ENCODE data around the gene STRIP2.

STRIP2 gene

DNA sequence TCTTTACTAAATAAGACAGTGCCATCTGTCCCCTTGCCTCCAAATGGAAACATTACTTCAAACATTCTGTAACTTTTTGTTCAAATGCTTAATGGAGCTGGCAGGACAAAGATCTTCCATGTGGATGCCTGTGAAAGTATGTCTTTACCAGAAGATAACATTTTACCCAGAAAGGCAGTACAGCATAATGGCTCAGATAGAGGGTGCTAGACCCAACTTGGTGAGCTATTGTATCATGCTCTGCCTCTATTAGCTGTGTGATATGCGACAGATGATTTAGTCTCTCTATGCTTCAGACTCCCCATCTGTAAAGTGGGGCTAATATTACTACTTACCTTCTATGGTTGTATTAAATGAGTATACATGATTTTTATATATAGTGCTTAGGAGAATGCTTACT lies 59.3 kb downstream of the STRIP2 start:
- H3K27ac ChIP-seq: no peak overlapping the region
- H3K9me3 ChIP-seq: no peaks in the 10 kb centered on the region
- no peak overlapping the region for H3K4me3 ChIP-seq (ENCODE audit: low read depth in 1 of 2, low read length in 1 of 2)
- TF ChIP-seq CTCF (IDR thresholded peaks at IDR 0.05): no peak
- no peaks in the 10 kb centered on the region for H3K4me1 ChIP-seq (ENCODE audit: control insufficient read depth in 1 of 2, insufficient read depth in 1 of 2, low read depth in 1 of 2, low read length in 1 of 2)
- H3K27me3 ChIP-seq: peaks cover 8% of the 10 kb centered on the region
- H3K36me3 ChIP-seq: no peaks in the 10 kb centered on the region

DNA sequence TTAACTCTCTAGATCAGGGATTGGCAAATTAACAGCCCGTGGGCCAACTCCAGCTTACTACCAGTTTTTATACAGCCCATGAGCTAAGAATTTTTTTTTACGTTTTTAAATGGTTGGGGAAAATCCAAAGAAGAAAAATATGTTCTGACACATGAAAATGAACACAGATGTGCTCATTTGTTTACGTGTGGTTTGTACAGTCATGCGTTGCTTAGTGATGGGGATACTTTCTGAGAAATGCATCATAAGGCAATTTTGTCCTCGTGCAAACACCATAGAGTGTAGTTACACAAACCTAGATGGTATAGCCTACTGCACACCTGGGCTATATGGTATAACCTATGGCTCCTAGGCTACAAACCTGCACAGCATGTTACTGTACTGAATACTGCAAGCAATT lies 59.8 kb downstream of the STRIP2 start:
- H3K27me3 ChIP-seq: peaks cover 8% of the 10 kb centered on the region
- H3K4me1 ChIP-seq (ENCODE audit: control insufficient read depth in 1 of 2, insufficient read depth in 1 of 2, low read depth in 1 of 2, low read length in 1 of 2): no peaks in the 10 kb centered on the region
- H3K9me3 ChIP-seq: no peaks in the 10 kb centered on the region
- H3K36me3 ChIP-seq: no peaks in the 10 kb centered on the region
- no peak overlapping the region for H3K27ac ChIP-seq
- H3K4me3 ChIP-seq (ENCODE audit: low read depth in 1 of 2, low read length in 1 of 2): no peak overlapping the region
- TF ChIP-seq CTCF (IDR thresholded peaks at IDR 0.05): no peak

- Histone ChIP-seq H3K27ac (no peak overlapping the region), H3K4me1 (ENCODE audit: control insufficient read depth in 1 of 2, insufficient read depth in 1 of 2, low read depth in 1 of 2, low read length in 1 of 2) (no peaks in the 10 kb centered on the region), H3K36me3 (no peaks in the 10 kb centered on the region), H3K9me3 (no peaks in the 10 kb centered on the region), H3K4me3 (ENCODE audit: low read depth in 1 of 2, low read length in 1 of 2) (no peak overlapping the region), H3K27me3 (peaks cover 21% of the 10 kb centered on the region)
- TF ChIP-seq CTCF (IDR thresholded peaks at IDR 0.05): no peak
Measured at GRCh38 chr7:129495987-129496386, 61.8 kb downstream of the STRIP2 start.

GRCh38 chr7:129496653-129497052 lies 62.4 kb downstream of the STRIP2 start:
- no peak for TF ChIP-seq CTCF (IDR thresholded peaks at IDR 0.05)
- Histone ChIP-seq H3K9me3 (no peaks in the 10 kb centered on the region), H3K27ac (no peak overlapping the region), H3K36me3 (no peaks in the 10 kb centered on the region), H3K4me3 (ENCODE audit: low read depth in 1 of 2, low read length in 1 of 2) (no peak overlapping the region), H3K4me1 (ENCODE audit: control insufficient read depth in 1 of 2, insufficient read depth in 1 of 2, low read depth in 1 of 2, low read length in 1 of 2) (no peaks in the 10 kb centered on the region), H3K27me3 (peaks cover 28% of the 10 kb centered on the region)

DNA sequence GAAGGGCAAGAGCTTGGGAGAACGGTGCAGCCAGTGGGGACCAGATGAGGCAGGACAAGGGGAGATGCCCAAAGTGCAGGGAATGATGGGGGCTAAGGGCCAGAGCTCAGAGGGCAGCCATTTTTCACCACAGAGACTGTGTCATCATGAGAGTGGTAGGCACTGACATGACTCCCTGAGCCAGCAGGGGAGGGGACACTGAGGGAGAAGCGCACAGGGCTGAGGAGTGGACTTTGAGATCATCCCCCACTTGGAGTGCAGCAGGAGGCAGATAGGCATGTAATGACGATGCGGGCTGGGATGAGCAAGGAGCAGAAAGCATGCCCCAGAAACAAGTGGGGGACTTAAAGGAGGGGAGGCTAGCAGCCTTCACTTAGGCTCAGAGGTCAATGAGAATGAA lies 62.9 kb downstream of the STRIP2 start:
- Histone ChIP-seq H3K9me3 (no peaks in the 10 kb centered on the region), H3K4me3 (ENCODE audit: low read depth in 1 of 2, low read length in 1 of 2) (no peak overlapping the region), H3K27me3 (peaks cover 30% of the 10 kb centered on the region), H3K27ac (no peak overlapping the region), H3K36me3 (no peaks in the 10 kb centered on the region), H3K4me1 (ENCODE audit: control insufficient read depth in 1 of 2, insufficient read depth in 1 of 2, low read depth in 1 of 2, low read length in 1 of 2) (peaks cover 0 to 3% of the 10 kb centered on the region in 2 experiments)
- no peak for TF ChIP-seq CTCF (IDR thresholded peaks at IDR 0.05)

DNA sequence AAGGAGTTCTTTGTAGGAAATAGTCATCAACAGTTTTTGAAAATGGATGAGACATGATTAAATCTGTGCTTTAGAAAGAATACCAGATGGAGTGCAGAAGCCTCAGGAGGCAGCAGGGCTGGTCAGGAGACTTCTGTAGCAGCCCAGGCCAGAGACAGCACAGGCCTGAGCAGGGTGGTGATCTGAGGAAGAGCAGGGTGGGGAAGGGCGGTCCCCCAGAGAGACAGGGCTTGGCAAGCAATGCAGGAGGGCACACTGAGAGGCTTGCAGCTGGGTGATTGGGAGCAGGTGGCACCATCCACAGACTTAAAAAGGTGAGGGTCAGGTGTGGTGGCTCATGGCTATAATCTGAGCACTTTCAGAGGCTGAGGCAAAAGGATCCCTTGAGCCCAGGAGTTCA lies 63.8 kb downstream of the STRIP2 start:
- Histone ChIP-seq H3K4me1 (ENCODE audit: control insufficient read depth in 1 of 2, insufficient read depth in 1 of 2, low read depth in 1 of 2, low read length in 1 of 2) (peaks cover 6 to 12% of the 10 kb centered on the region in 2 experiments), H3K9me3 (no peaks in the 10 kb centered on the region), H3K27me3 (peaks cover 33% of the 10 kb centered on the region), H3K27ac (no peak overlapping the region), H3K36me3 (no peaks in the 10 kb centered on the region), H3K4me3 (ENCODE audit: low read depth in 1 of 2, low read length in 1 of 2) (no peak overlapping the region)
- TF ChIP-seq CTCF (IDR thresholded peaks at IDR 0.05): no peak
